Lower leg skin (tissue), 4 donors: ENCODE data around the gene CHAC1. TPM values are rescaled to one million over a fixed set of nuclear protein-coding genes. Genes with fewer than 3 reads are reported as not detected.

Experiments used
- DNase-seq, 2 donors: peaks; one replicate each; pipeline ENCODE4 v3.0.0-alpha.2; 2019; ENCODE audit warnings: low spot score in 2 of 2
- H3K4me3 ChIP-seq: fragments of 200-600 bp; sonication (generic); 2 replicates; pipeline ENCODE4 v1.5.1; 2017; ENCODE audit warnings: mild to moderate bottlenecking, low read depth; ENCODE audit not compliant: poor library complexity, severe bottlenecking
- CTCF ChIP-seq, 3 donors: fragments of 450-650 bp; IDR thresholded peaks; one replicate each; pipeline ENCODE4 v1.5.1; 2016; ENCODE audit warnings: antibody characterized with exemption in 3 of 3, mild to moderate bottlenecking in 3 of 3, moderate library complexity in 2 of 3
- POLR2A ChIP-seq, 2 donors: fragments of 450-650 bp; IDR thresholded peaks; one replicate each; pipeline ENCODE4 v1.6.1; 2016 to 2017; ENCODE audit warnings: antibody characterized with exemption in 2 of 2, mild to moderate bottlenecking in 1 of 2, moderate library complexity in 1 of 2
- WGBS, 2 donors: methylation state at CpG; one replicate each; pipeline ENCODE4 v1.1.5; 2018; 5-methylcytosine and 5-hydroxymethylcytosine counted together
- intact Hi-C: fragments of 100-400 bp; cut with DNase I; formaldehyde crosslinking; loops from one replicate; pipeline ENCODE4 v1.15.0; 2023; ENCODE audit warnings: low total_unique reads
- total RNA-seq, 4 donors: library from RNA; depleted of rRNA; stranded (reverse); fragments of >200 nt; gene quantifications; one replicate each; pipeline ENCODE4 v1.1.0, GENCODE V29; 2016

The CHAC1 gene
- total RNA-seq, 4 donors from 2014 or later, result 0.81 to 13.6 (median 4.4) TPM; not detected in 1

- intact Hi-C loops, result loop anchor here (10.0 kb wide), 1 partner anchor 82 kb away; no protein-coding TSS in a partner anchor
- DNase-seq, result no peak
- H3K4me3 ChIP-seq, result no peak overlapping the region
- no peak for TF ChIP-seq CTCF (IDR thresholded peaks at IDR 0.05)
- TF ChIP-seq POLR2A (IDR thresholded peaks at IDR 0.05), result no peak
- 73 to 75% methylated on average over 11 of the region's 11 CpGs for WGBS, 2 donors
These were observed 20.4 kb upstream of the CHAC1 start for GRCh38 chr15:40932649-40933516.

- intact Hi-C loops, result loop anchor here (10.0 kb wide), 1 partner anchor 81 kb away; no protein-coding TSS in a partner anchor
- no peak overlapping the region for H3K4me3 ChIP-seq
- TF ChIP-seq POLR2A (IDR thresholded peaks at IDR 0.05) (no peak), CTCF (IDR thresholded peaks at IDR 0.05) (no peak)
- WGBS, 2 donors, result 77% methylated on average over 3 of the region's 3 CpGs
- DNase-seq, result no peak
These were observed 19.8 kb upstream of the CHAC1 start for GRCh38 chr15:40933517-40933902.

GRCh38 chr15:40934457-40934856, 18.8 kb upstream of the CHAC1 start:
- intact Hi-C loops, result loop anchor here (10.0 kb wide), 1 partner anchor 80 kb away; no protein-coding TSS in a partner anchor
- no peak overlapping the region for H3K4me3 ChIP-seq
- 84 to 93% methylated on average over 6 of the region's 6 CpGs for WGBS, 2 donors
- TF ChIP-seq POLR2A (IDR thresholded peaks at IDR 0.05), result no peak
- TF ChIP-seq CTCF (IDR thresholded peaks at IDR 0.05), result no peak
- no peak for DNase-seq

GRCh38 chr15:40936234-40936708, 17.0 kb upstream of the CHAC1 start:
- intact Hi-C loops, result loop anchor here (10.0 kb wide), 1 partner anchor 79 kb away; no protein-coding TSS in a partner anchor
- H3K4me3 ChIP-seq, result no peak overlapping the region

More at GRCh38 chr15:40936234-40936708, 17.0 kb upstream of the CHAC1 start:
- no peak for DNase-seq
- TF ChIP-seq CTCF (IDR thresholded peaks at IDR 0.05), result no peak
- no peak for TF ChIP-seq POLR2A (IDR thresholded peaks at IDR 0.05)
- 85 to 93% methylated on average over 24 to 27 of the region's 31 CpGs for WGBS, 2 donors
